ENCODE data around the gene ERCC6L.

ERCC6L gene

GRCh38 chrX:72203421-72203820, 35.4 kb downstream of the ERCC6L start:
- TF ChIP-seq CTCF (IDR thresholded peaks at IDR 0.05; ENCODE audit: low read depth, low read length, missing control alignments): no peak
- no peak for DNase-seq (ENCODE audit: extremely low read depth, low read depth)
- H3K4me3 ChIP-seq (replicated peaks; ENCODE audit: low read depth, low read length): no peak overlapping the region

- H3K4me3 ChIP-seq (replicated peaks; ENCODE audit: low read depth, low read length): no peak overlapping the region
- no peak for TF ChIP-seq CTCF (IDR thresholded peaks at IDR 0.05; ENCODE audit: low read depth, low read length, missing control alignments)
- DNase-seq (ENCODE audit: extremely low read depth, low read depth): no peak
These were observed 35.9 kb downstream of the ERCC6L start for GRCh38 chrX:72202792-72203401.

GRCh38 chrX:72201836-72202536, 36.8 kb downstream of the ERCC6L start:
- TF ChIP-seq CTCF (IDR thresholded peaks at IDR 0.05; ENCODE audit: low read depth, low read length, missing control alignments): no peak
- no peak overlapping the region for H3K4me3 ChIP-seq (replicated peaks; ENCODE audit: low read depth, low read length)
- DNase-seq (ENCODE audit: extremely low read depth, low read depth): peak; percentile 48

- peak overlapping the region; percentile 77 for H3K4me3 ChIP-seq (replicated peaks; ENCODE audit: low read depth, low read length)
- no peak for DNase-seq (ENCODE audit: extremely low read depth, low read depth)
- TF ChIP-seq CTCF (IDR thresholded peaks at IDR 0.05; ENCODE audit: low read depth, low read length, missing control alignments): no peak
These were observed 55.9 kb downstream of the ERCC6L start for GRCh38 chrX:72182924-72183323.

GRCh38 chrX:72181178-72182125, 57.4 kb downstream of the ERCC6L start, which contains the start of gene PIN4:
Gene PIN4 (plus strand): TSS chrX:72181757. CDS start chrX:72181786, 29 bp downstream.
- peak within 1 kb of the TSS; percentile 77 for H3K4me3 ChIP-seq (replicated peaks; ENCODE audit: low read depth, low read length)
- TF ChIP-seq CTCF (IDR thresholded peaks at IDR 0.05; ENCODE audit: low read depth, low read length, missing control alignments): no peak
- peak; percentile 93 for DNase-seq (ENCODE audit: extremely low read depth, low read depth)

GRCh38 chrX:72180539-72180938, 58.3 kb downstream of the ERCC6L start:
- H3K4me3 ChIP-seq (replicated peaks; ENCODE audit: low read depth, low read length): peak overlapping the region; percentile 77
- no peak for TF ChIP-seq CTCF (IDR thresholded peaks at IDR 0.05; ENCODE audit: low read depth, low read length, missing control alignments)
- no peak for DNase-seq (ENCODE audit: extremely low read depth, low read depth)

All from HFF-Myc (cell line).